Measurements from ENCODE around the gene MSI2. TPM values are rescaled to one million over a fixed set of nuclear protein-coding genes. Genes with fewer than 3 reads are reported as not detected.
A peak's percentile ranks its signal among the peaks of the same experiment; 100 is the strongest.
"Not testable (repeated sequence)": the region's sequence is repeated elsewhere in the genome, so short reads cannot be mapped to it uniquely, and the experiment has no call there.

Gene MSI2
- total RNA-seq, 2 experiments from 2014 or later: 87.6 to 96.0 TPM

- H3K9me3 Mint-ChIP-seq: peaks cover 3% of the 10 kb centered on the region
- no peak overlapping the region for H3K27ac Mint-ChIP-seq
- no peak for DNase-seq
- CTCF ChIA-PET: interaction anchor here (1.3 to 2.4 kb wide), 4 partner anchors 10 to 56 kb away, joined by 3 to 6 read pairs (median 4); no protein-coding TSS in a partner anchor
- no peak overlapping the region for H3K4me3 Mint-ChIP-seq
- POLR2A ChIA-PET: no interaction called here
- no peaks in the 10 kb centered on the region for H3K27me3 Mint-ChIP-seq
- H3K36me3 Mint-ChIP-seq (ENCODE audit: low read depth): peaks cover 29% of the 10 kb centered on the region
- peaks cover 11% of the 10 kb centered on the region for H3K4me1 Mint-ChIP-seq
Observed at GRCh38 chr17:57615836-57616757, 359.8 kb downstream of the MSI2 start.

DNA sequence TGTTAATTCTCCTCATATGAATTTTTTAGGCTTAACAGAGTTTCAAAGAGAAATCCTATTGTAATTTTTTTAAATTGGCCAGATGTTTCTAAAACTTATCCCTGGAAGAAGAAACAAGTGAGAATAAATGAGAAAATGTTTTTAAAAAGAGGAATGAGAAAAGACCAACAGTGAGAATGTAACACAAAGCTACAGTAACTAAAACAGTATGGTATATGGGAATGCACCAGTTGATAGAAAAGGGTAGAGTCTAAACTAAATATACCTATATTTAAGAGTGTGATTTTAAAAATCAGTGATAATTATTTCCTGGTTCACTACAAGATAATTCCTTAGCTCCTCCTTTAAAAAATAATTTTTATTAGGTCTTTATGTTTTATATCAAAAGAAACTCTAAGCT, 360.9 kb downstream of the MSI2 start:
- Mint-ChIP-seq H3K9me3 (peaks cover 3% of the 10 kb centered on the region), H3K27me3 (no peaks in the 10 kb centered on the region), H3K4me3 (no peak overlapping the region), H3K4me1 (peaks cover 11% of the 10 kb centered on the region), H3K27ac (no peak overlapping the region), H3K36me3 (ENCODE audit: low read depth) (peaks cover 29% of the 10 kb centered on the region)
- no peak for DNase-seq
- POLR2A ChIA-PET: no interaction called here
- CTCF ChIA-PET: interaction anchor here (0.6 kb wide), 1 partner anchor 19 kb away, joined by 3 read pairs; no protein-coding TSS in a partner anchor

GRCh38 chr17:57619061-57619937, 363.0 kb downstream of the MSI2 start:
- Mint-ChIP-seq H3K27ac (no peak overlapping the region), H3K9me3 (peaks cover 3% of the 10 kb centered on the region), H3K4me1 (peaks cover 13% of the 10 kb centered on the region), H3K36me3 (ENCODE audit: low read depth) (peaks cover 27% of the 10 kb centered on the region), H3K4me3 (no peak overlapping the region), H3K27me3 (no peaks in the 10 kb centered on the region)
- ChIA-PET POLR2A (no interaction called here), CTCF (interaction anchor here (1.1 to 1.3 kb wide), 4 partner anchors 8 to 376 kb away, joined by 3 to 4 read pairs (median 3); no protein-coding TSS in a partner anchor)
- DNase-seq: no peak

DNA sequence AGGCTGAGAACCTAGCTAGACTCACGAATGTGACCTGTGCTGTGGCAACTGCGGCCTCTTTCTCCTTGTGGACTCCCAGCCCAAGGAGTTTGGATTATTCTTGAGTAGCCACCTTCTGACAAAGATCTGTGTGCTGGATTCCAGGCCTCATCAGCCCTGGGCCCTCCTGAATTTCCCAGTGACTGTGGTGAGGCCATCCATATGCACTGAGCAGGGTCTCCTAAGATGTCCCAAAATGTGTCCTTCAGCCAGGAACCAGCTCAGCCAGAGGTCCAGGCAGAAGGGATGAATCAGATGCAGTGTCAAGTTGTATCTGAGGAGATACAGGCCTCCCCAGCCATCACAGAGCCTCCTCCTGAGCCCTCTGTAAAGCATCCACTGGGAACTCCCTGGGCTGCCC, 364.3 kb downstream of the MSI2 start:
- Mint-ChIP-seq H3K27me3 (no peaks in the 10 kb centered on the region), H3K36me3 (ENCODE audit: low read depth) (peaks cover 24% of the 10 kb centered on the region), H3K27ac (no peak overlapping the region), H3K4me3 (no peak overlapping the region), H3K4me1 (peaks cover 13% of the 10 kb centered on the region), H3K9me3 (peaks cover 3% of the 10 kb centered on the region)
- ChIA-PET POLR2A (no interaction called here), CTCF (interaction anchor here (0.6 to 1.7 kb wide), 2 partner anchors 21 to 1119 kb away, joined by 3 to 5 read pairs; no protein-coding TSS in a partner anchor)
- no peak for DNase-seq

DNA sequence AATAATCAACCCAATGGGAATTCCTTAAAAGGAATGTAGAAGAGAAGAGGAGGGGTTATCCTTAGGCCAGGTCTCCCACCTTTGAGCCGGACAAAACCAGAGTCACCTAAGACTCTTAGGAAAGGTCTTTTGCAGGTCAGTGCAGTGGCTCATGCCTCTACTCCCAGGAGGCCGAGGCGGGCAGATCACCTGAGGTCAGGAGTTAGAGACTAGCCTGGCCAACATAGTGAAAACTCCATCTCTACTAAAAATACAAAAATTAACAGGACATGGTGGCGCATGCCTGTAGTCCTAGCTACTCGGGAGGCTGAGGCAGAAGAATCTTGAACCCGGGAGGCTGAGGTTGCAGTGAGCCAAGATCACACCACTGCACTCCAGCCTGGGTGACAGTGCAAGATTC, 365.5 kb downstream of the MSI2 start:
- peaks cover 13% of the 10 kb centered on the region for H3K4me1 Mint-ChIP-seq
- H3K27ac Mint-ChIP-seq, H3K9me3 Mint-ChIP-seq, H3K27me3 Mint-ChIP-seq, DNase-seq, POLR2A ChIA-PET, H3K4me3 Mint-ChIP-seq: not testable (repeated sequence)
- H3K36me3 Mint-ChIP-seq (ENCODE audit: low read depth): peaks cover 12% of the 10 kb centered on the region
- CTCF ChIA-PET: interaction anchor here (0.9 to 2.2 kb wide), 3 partner anchors 12 to 50 kb away, joined by 3 to 6 read pairs (median 3); no protein-coding TSS in a partner anchor

- Mint-ChIP-seq H3K27me3 (no peaks in the 10 kb centered on the region), H3K4me3 (no peak overlapping the region), H3K9me3 (no peaks in the 10 kb centered on the region), H3K4me1 (peaks cover 13% of the 10 kb centered on the region), H3K27ac (no peak overlapping the region), H3K36me3 (ENCODE audit: low read depth) (peaks cover 7% of the 10 kb centered on the region)
- ChIA-PET POLR2A (interaction anchor here (0.7 kb wide), 1 partner anchor 912 kb away, joined by 4 read pairs; no protein-coding TSS in a partner anchor), CTCF (interaction anchor here (1.1 to 2.2 kb wide), 3 partner anchors 25 to 365 kb away, joined by 3 to 6 read pairs (median 4); no protein-coding TSS in a partner anchor)
- DNase-seq: no peak
Observed at GRCh38 chr17:57622306-57622682, 366.0 kb downstream of the MSI2 start.

DNA sequence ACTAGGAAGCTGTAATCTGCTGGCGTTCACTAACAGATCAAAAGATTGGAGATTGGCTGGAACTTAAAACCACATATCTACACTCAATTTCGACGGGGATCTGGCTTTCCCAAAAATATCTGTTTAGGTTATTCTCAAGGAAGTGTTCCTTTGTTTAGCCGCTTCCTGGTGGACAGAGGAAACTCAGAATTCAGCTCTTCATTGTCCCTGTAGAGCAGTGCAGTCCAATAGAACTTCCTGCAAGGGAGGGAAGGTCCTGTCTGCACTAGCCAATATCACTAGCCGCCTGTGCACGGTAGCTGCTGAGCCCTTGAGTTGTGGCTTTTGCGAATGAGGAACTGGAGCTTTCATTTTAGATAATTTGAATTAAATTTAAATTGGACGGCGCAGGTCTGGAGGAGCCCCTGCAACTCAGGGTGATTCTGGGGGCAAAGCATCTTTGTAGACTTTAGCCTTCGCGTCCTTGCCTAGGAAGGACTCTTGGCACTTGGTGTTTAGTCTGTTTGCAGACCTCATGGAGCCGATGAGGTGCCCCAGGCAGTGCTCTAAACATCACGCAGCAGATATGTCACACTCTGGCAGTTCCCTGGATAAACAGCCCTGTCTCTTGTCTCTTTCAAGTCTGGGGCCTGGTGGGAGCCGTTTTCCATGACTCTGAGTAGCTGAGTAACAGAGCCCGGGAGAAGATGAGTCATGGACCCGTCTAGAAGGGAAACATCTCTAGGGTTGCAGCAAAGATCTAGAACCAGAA, 366.5 kb downstream of the MSI2 start:
- Mint-ChIP-seq H3K27me3 (no peaks in the 10 kb centered on the region), H3K4me1 (peaks cover 13% of the 10 kb centered on the region), H3K27ac (peak overlapping the region; percentile 31), H3K4me3 (no peak overlapping the region), H3K36me3 (ENCODE audit: low read depth) (peaks cover 7% of the 10 kb centered on the region), H3K9me3 (no peaks in the 10 kb centered on the region)
- CTCF ChIA-PET: interaction anchor here (0.6 to 2.2 kb wide), 5 partner anchors 22 to 365 kb away, joined by 3 to 6 read pairs (median 3); no protein-coding TSS in a partner anchor
- POLR2A ChIA-PET: interaction anchor here (0.7 kb wide), 1 partner anchor 911 kb away, joined by 4 read pairs; no protein-coding TSS in a partner anchor
- DNase-seq: no peak

DNA sequence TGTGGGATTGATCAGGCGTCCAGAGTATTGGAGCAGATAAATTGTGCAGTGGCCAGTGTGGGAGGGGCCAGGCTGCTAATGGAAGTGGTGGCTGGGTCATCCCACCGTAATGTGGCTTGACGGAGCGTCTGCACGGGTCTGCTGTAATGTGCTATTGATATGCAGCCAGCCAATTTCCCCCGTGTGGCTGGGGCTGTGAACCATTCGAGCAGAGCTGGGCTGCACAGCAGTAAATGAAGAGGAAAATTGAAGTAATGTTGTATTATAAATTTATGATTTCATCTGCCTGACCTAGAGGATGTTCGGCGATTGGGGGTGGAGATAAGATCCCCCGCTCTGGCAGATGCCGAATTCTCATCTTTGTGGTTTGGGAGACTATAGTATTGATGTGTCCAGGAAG, 367.3 kb downstream of the MSI2 start:
- CTCF ChIA-PET: interaction anchor here (0.6 to 2.2 kb wide), 4 partner anchors 22 to 312 kb away, joined by 3 to 6 read pairs (median 3); no protein-coding TSS in a partner anchor
- POLR2A ChIA-PET: no interaction called here
- H3K4me3 Mint-ChIP-seq: no peak overlapping the region
- DNase-seq: no peak
- H3K36me3 Mint-ChIP-seq (ENCODE audit: low read depth): peaks cover 13% of the 10 kb centered on the region
- no peaks in the 10 kb centered on the region for H3K27me3 Mint-ChIP-seq
- H3K9me3 Mint-ChIP-seq: no peaks in the 10 kb centered on the region
- peaks cover 13% of the 10 kb centered on the region for H3K4me1 Mint-ChIP-seq
- H3K27ac Mint-ChIP-seq: no peak overlapping the region

DNA sequence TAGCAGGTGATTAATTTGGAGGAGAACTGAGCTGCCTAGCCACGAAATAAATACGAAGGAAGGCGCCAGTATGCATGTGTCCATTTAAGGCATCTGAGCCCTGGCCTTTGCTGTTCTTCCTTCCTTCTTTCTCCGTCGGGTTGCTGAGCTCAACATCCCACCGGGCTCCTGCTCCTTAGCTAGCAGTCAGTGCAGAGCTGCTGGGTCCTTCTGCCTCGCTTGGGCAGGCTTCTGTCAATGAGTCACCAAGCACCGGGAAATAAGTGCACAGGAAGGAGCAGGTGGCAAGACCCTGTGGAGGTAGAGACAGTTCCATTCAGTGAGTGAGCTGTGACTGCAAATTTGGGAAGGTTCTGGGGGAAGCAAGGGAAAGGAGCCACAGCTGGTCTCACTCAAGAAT, 368.1 kb downstream of the MSI2 start:
- no peak overlapping the region for H3K4me3 Mint-ChIP-seq
- no peaks in the 10 kb centered on the region for H3K9me3 Mint-ChIP-seq
- peaks cover 9% of the 10 kb centered on the region for H3K36me3 Mint-ChIP-seq (ENCODE audit: low read depth)
- H3K27me3 Mint-ChIP-seq: no peaks in the 10 kb centered on the region
- peak overlapping the region; percentile 2 for H3K27ac Mint-ChIP-seq
- H3K4me1 Mint-ChIP-seq: peaks cover 11% of the 10 kb centered on the region
- ChIA-PET CTCF (interaction anchor here (2.6 kb wide), 1 partner anchor 48 kb away, joined by 7 read pairs; no protein-coding TSS in a partner anchor), POLR2A (no interaction called here)
- DNase-seq: no peak

DNA sequence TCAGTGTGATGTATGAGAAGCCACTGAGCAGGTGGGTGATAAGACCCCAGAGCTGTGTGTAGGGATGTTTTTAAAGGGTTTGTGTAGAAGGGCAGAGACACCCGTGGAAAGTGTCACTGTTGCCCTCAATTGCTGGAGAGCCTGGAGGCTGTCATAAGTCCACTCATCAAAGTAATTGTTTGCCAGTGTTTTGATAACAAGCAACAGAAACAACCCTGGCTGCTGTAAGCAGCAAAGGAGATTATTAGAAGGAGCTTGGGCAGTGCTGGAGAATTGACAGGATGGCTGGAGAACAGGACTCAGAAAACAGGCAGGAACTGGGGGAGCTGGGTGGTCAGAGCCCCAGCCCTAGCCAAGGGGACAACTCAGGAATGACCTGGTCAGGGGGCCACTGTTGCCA, 369.2 kb downstream of the MSI2 start:
- Mint-ChIP-seq H3K27me3 (no peaks in the 10 kb centered on the region), H3K4me3 (no peak overlapping the region), H3K27ac (peak overlapping the region; percentile 31), H3K9me3 (no peaks in the 10 kb centered on the region), H3K4me1 (peaks cover 11% of the 10 kb centered on the region), H3K36me3 (ENCODE audit: low read depth) (peaks cover 9% of the 10 kb centered on the region)
- CTCF ChIA-PET: interaction anchor here (1.1 to 2.6 kb wide), 3 partner anchors 11 to 47 kb away, joined by 4 to 7 read pairs (median 4); no protein-coding TSS in a partner anchor
- POLR2A ChIA-PET: no interaction called here
- no peak for DNase-seq

DNA sequence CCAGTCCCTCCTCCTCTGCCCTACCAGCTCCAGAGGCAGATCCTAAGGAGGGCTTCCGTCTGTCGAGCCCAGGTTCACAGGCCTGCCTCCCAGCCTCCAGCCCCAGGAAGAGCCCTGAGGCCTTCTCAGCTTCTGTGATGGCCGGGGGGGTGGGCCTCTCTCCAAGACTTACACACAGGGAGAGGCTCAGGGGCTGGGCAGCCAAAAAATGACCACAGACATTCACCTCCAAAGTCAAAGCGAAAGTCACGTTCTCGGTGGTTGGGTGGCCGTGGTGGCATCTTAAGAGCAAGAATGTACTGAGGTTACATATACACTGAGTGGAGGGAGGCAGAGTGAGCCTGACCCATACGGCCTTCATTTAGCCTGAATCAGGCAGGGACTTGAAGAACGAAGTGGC, 369.6 kb downstream of the MSI2 start:
- peaks cover 10% of the 10 kb centered on the region for H3K36me3 Mint-ChIP-seq (ENCODE audit: low read depth)
- ChIA-PET CTCF (interaction anchor here (1.1 to 2.6 kb wide), 4 partner anchors 10 to 383 kb away, joined by 4 to 7 read pairs (median 4); no protein-coding TSS in a partner anchor), POLR2A (no interaction called here)
- DNase-seq: no peak
- no peaks in the 10 kb centered on the region for H3K27me3 Mint-ChIP-seq
- peaks cover 11% of the 10 kb centered on the region for H3K4me1 Mint-ChIP-seq
- H3K27ac Mint-ChIP-seq: peak overlapping the region; percentile 64
- H3K4me3 Mint-ChIP-seq: no peak overlapping the region
- H3K9me3 Mint-ChIP-seq: no peaks in the 10 kb centered on the region
